Activated T-cell treated with anti-CD3 and anti-CD28 coated beads, Interleukin-2, amount 50 U/mL, for 4 hours (primary cell): Measurements from ENCODE around the gene STARD5. TPM values are rescaled to one million over a fixed set of nuclear protein-coding genes. Genes with fewer than 3 reads are reported as not detected.

ENCODE experiments used
- ATAC-seq, 2 donors: fragments of 200-7000 bp; cut with Tn5 transposase; one replicate each; pipeline ENCODE4 v1.10.0; 2021
- DNase-seq: peaks from one replicate; pipeline ENCODE4 v3.0.0-alpha.2; 2020
- H3K27me3 Mint-ChIP-seq: one replicate; pipeline ENCODE4 v1.8.0; 2021; ENCODE audit warnings: low read depth, mixed read lengths
- H3K36me3 Mint-ChIP-seq: one replicate; pipeline ENCODE4 v1.8.0; 2022; ENCODE audit warnings: mixed read lengths; ENCODE audit not compliant: insufficient read depth
- H3K4me1 Mint-ChIP-seq: one replicate; pipeline ENCODE4 v1.8.0; 2021; ENCODE audit warnings: low read depth, mixed read lengths
- H3K4me3 Mint-ChIP-seq: one replicate; pipeline ENCODE4 v1.8.0; 2021; ENCODE audit warnings: mild to moderate bottlenecking, moderate library complexity, mixed read lengths
- H3K9me3 Mint-ChIP-seq: one replicate; pipeline ENCODE4 v1.8.0; 2021; ENCODE audit warnings: mixed read lengths
- total RNA-seq, 3 donors: library from RNA; stranded (reverse); gene quantifications; one replicate each; pipeline ENCODE4 v1.2.1, GENCODE V29; 2021

Gene STARD5
- total RNA-seq, 3 donors from 2014 or later: 2.8 to 5.3 (median 3.7) TPM

- peak overlapping the region; percentile 80 for H3K4me3 Mint-ChIP-seq
- H3K27me3 Mint-ChIP-seq: no peaks in the 10 kb centered on the region
- peaks cover 10% of the 10 kb centered on the region for H3K36me3 Mint-ChIP-seq
- H3K9me3 Mint-ChIP-seq: peaks cover 21% of the 10 kb centered on the region
- DNase-seq (no peak), ATAC-seq (no peak)
- H3K4me1 Mint-ChIP-seq: peaks cover 74% of the 10 kb centered on the region
These were observed 38.5 kb downstream of the STARD5 start for GRCh38 chr15:81285461-81285860.

- Mint-ChIP-seq H3K4me3 (peak overlapping the region; percentile 8), H3K9me3 (peaks cover 21% of the 10 kb centered on the region), H3K36me3 (peaks cover 10% of the 10 kb centered on the region), H3K4me1 (peaks cover 72% of the 10 kb centered on the region), H3K27me3 (no peaks in the 10 kb centered on the region)
- DNase-seq: no peak
- no peak for ATAC-seq
These were observed 39.5 kb downstream of the STARD5 start for GRCh38 chr15:81284256-81285031.

GRCh38 chr15:81282911-81283310 lies 41.0 kb downstream of the STARD5 start:
- ATAC-seq (no peak), DNase-seq (no peak)
- H3K9me3 Mint-ChIP-seq: peaks cover 15% of the 10 kb centered on the region
- H3K4me3 Mint-ChIP-seq: no peak overlapping the region
- H3K27me3 Mint-ChIP-seq: no peaks in the 10 kb centered on the region
- H3K4me1 Mint-ChIP-seq: peaks cover 69% of the 10 kb centered on the region
- peaks cover 10% of the 10 kb centered on the region for H3K36me3 Mint-ChIP-seq

- peaks cover 13% of the 10 kb centered on the region for H3K9me3 Mint-ChIP-seq
- no peak for ATAC-seq
- H3K36me3 Mint-ChIP-seq: peaks cover 10% of the 10 kb centered on the region
- no peaks in the 10 kb centered on the region for H3K27me3 Mint-ChIP-seq
- H3K4me1 Mint-ChIP-seq: peaks cover 66% of the 10 kb centered on the region
- DNase-seq: no peak
- no peak overlapping the region for H3K4me3 Mint-ChIP-seq
These were observed 41.4 kb downstream of the STARD5 start for GRCh38 chr15:81282606-81282895.

GRCh38 chr15:81281766-81282605 lies 42.0 kb downstream of the STARD5 start:
- no peak overlapping the region for H3K4me3 Mint-ChIP-seq
- peaks cover 62% of the 10 kb centered on the region for H3K4me1 Mint-ChIP-seq
- peaks cover 10% of the 10 kb centered on the region for H3K36me3 Mint-ChIP-seq
- no peaks in the 10 kb centered on the region for H3K27me3 Mint-ChIP-seq
- DNase-seq: no peak
- ATAC-seq: no peak
- peaks cover 16% of the 10 kb centered on the region for H3K9me3 Mint-ChIP-seq

- Mint-ChIP-seq H3K9me3 (peaks cover 18% of the 10 kb centered on the region), H3K36me3 (peaks cover 12% of the 10 kb centered on the region), H3K4me3 (no peak overlapping the region), H3K4me1 (peaks cover 59% of the 10 kb centered on the region), H3K27me3 (no peaks in the 10 kb centered on the region)
- no peak for ATAC-seq
- no peak for DNase-seq
These were observed 42.5 kb downstream of the STARD5 start for GRCh38 chr15:81281456-81281735.

GRCh38 chr15:81280696-81281455 lies 43.1 kb downstream of the STARD5 start:
- Mint-ChIP-seq H3K36me3 (peaks cover 12% of the 10 kb centered on the region), H3K9me3 (peaks cover 15% of the 10 kb centered on the region), H3K4me1 (peaks cover 59% of the 10 kb centered on the region), H3K4me3 (no peak overlapping the region), H3K27me3 (no peaks in the 10 kb centered on the region)
- DNase-seq (no peak), ATAC-seq (no peak)

GRCh38 chr15:81279621-81280485 lies 44.1 kb downstream of the STARD5 start:
- ATAC-seq: no peak
- Mint-ChIP-seq H3K9me3 (peaks cover 10% of the 10 kb centered on the region), H3K36me3 (peaks cover 8% of the 10 kb centered on the region), H3K4me3 (no peak overlapping the region), H3K27me3 (no peaks in the 10 kb centered on the region), H3K4me1 (peaks cover 59% of the 10 kb centered on the region)
- DNase-seq: no peak

- no peak for ATAC-seq
- Mint-ChIP-seq H3K27me3 (no peaks in the 10 kb centered on the region), H3K36me3 (peaks cover 5% of the 10 kb centered on the region), H3K9me3 (peaks cover 10% of the 10 kb centered on the region), H3K4me1 (peaks cover 52% of the 10 kb centered on the region), H3K4me3 (no peak overlapping the region)
- no peak for DNase-seq
These were observed 45.5 kb downstream of the STARD5 start for GRCh38 chr15:81278306-81279029.

- Mint-ChIP-seq H3K27me3 (no peaks in the 10 kb centered on the region), H3K4me1 (peaks cover 52% of the 10 kb centered on the region), H3K4me3 (no peak overlapping the region), H3K36me3 (peaks cover 5% of the 10 kb centered on the region), H3K9me3 (peaks cover 10% of the 10 kb centered on the region)
- DNase-seq (no peak), ATAC-seq (no peak)
These were observed 46.1 kb downstream of the STARD5 start for GRCh38 chr15:81277851-81278250.

GRCh38 chr15:81276967-81277366 lies 47.0 kb downstream of the STARD5 start:
- Mint-ChIP-seq H3K4me3 (no peak overlapping the region), H3K27me3 (no peaks in the 10 kb centered on the region), H3K9me3 (peaks cover 10% of the 10 kb centered on the region), H3K36me3 (peaks cover 5% of the 10 kb centered on the region), H3K4me1 (peaks cover 50% of the 10 kb centered on the region)
- ATAC-seq (no peak), DNase-seq (no peak)

GRCh38 chr15:81275711-81276392 lies 48.1 kb downstream of the STARD5 start:
- DNase-seq (no peak), ATAC-seq (no peak)
- no peak overlapping the region for H3K4me3 Mint-ChIP-seq
- peaks cover 10% of the 10 kb centered on the region for H3K9me3 Mint-ChIP-seq
- H3K27me3 Mint-ChIP-seq: no peaks in the 10 kb centered on the region
- H3K36me3 Mint-ChIP-seq: peaks cover 5% of the 10 kb centered on the region
- peaks cover 47% of the 10 kb centered on the region for H3K4me1 Mint-ChIP-seq
